Bone marrow (tissue), 2 donors: Measurements from ENCODE around the gene ARSI.

ENCODE experiments used
- DNase-seq, 2 donors: peaks; one replicate each; lab custom pipeline; 2025; lab: John Stamatoyannopoulos, UW

ARSI gene

GRCh38 chr5:150326707-150327106 lies 24.0 kb upstream of the ARSI start:
- no peak for DNase-seq

- DNase-seq, result no peak
Observed at GRCh38 chr5:150325426-150325825, 22.7 kb upstream of the ARSI start.

GRCh38 chr5:150323819-150324218 lies 21.1 kb upstream of the ARSI start:
- no peak for DNase-seq

- DNase-seq, result no peak
Observed at GRCh38 chr5:150323092-150323491, 20.4 kb upstream of the ARSI start.

- DNase-seq, result no peak
Observed at GRCh38 chr5:150322202-150322601, 19.5 kb upstream of the ARSI start.

- no peak for DNase-seq
Observed at GRCh38 chr5:150321784-150322183, 19.1 kb upstream of the ARSI start.

GRCh38 chr5:150321211-150321610 lies 18.5 kb upstream of the ARSI start:
- no peak for DNase-seq

- no peak for DNase-seq
Observed at GRCh38 chr5:150320044-150320613, 17.4 kb upstream of the ARSI start.

GRCh38 chr5:150319484-150319790 lies 16.7 kb upstream of the ARSI start:
- no peak for DNase-seq

GRCh38 chr5:150318613-150319483 lies 16.1 kb upstream of the ARSI start:
- no peak for DNase-seq

GRCh38 chr5:150317048-150318003 lies 14.6 kb upstream of the ARSI start:
- no peak for DNase-seq

- no peak for DNase-seq
Observed at GRCh38 chr5:150316320-150316719, 13.6 kb upstream of the ARSI start.

GRCh38 chr5:150315245-150315644 lies 12.5 kb upstream of the ARSI start:
- no peak for DNase-seq

- DNase-seq, result no peak
Observed at GRCh38 chr5:150313921-150314716, 11.4 kb upstream of the ARSI start.

- DNase-seq, result no peak
Observed at GRCh38 chr5:150313501-150313900, 10.8 kb upstream of the ARSI start.

- no peak for DNase-seq
Observed at GRCh38 chr5:150312518-150312917, 9.8 kb upstream of the ARSI start.

- no peak for DNase-seq
Observed at GRCh38 chr5:150311015-150311692, 8.4 kb upstream of the ARSI start.

GRCh38 chr5:150310246-150310645 lies 7.5 kb upstream of the ARSI start:
- DNase-seq, result no peak

- no peak for DNase-seq
Observed at GRCh38 chr5:150309886-150310239, 7.2 kb upstream of the ARSI start.

GRCh38 chr5:150309101-150309885 lies 6.6 kb upstream of the ARSI start:
- no peak for DNase-seq
